Stimulated activated naive CD8-positive, alpha-beta T cell treated with anti-CD3 and anti-CD28 coated beads, Interleukin-15, amount 100 ng/mL, for 72 hours (primary cell): Measurements from ENCODE around the gene IGIP.
"Not testable (repeated sequence)": the region's sequence is repeated elsewhere in the genome, so short reads cannot be mapped to it uniquely, and the experiment has no call there.

Experiments used
- ATAC-seq: fragments of 150-1000 bp; cut with Tn5 transposase; 2 replicates; pipeline ENCODE4 v1.10.0; 2021; ENCODE audit warnings: mild to moderate bottlenecking, moderate library complexity
- DNase-seq, 2 donors: peaks; one replicate each; pipeline ENCODE4 v3.0.0; 2021 to 2022
- H3K27ac Mint-ChIP-seq, 2 donors: one replicate each; pipeline ENCODE4 v1.8.0; 2022; ENCODE audit warnings: mild to moderate bottlenecking in 2 of 2, mixed read lengths in 2 of 2, moderate library complexity in 2 of 2
- H3K27me3 Mint-ChIP-seq: one replicate; pipeline ENCODE4 v1.8.0; 2022; ENCODE audit warnings: mixed read lengths
- H3K4me1 Mint-ChIP-seq: one replicate; pipeline ENCODE4 v1.8.0; 2022; ENCODE audit warnings: mild to moderate bottlenecking, mixed read lengths
- H3K4me3 Mint-ChIP-seq, 2 donors: one replicate each; pipeline ENCODE4 v1.8.0; 2022; ENCODE audit warnings: mild to moderate bottlenecking in 2 of 2, mixed read lengths in 2 of 2, moderate library complexity in 1 of 2
- H3K9me3 Mint-ChIP-seq, 2 donors: one replicate each; pipeline ENCODE4 v1.8.0; 2022; ENCODE audit warnings: mixed read lengths in 2 of 2

The IGIP gene

GRCh38 chr5:140145818-140146522 lies 20.2 kb downstream of the IGIP start:
- no peak overlapping the region for H3K27ac Mint-ChIP-seq
- ATAC-seq = peak; percentile 81

GRCh38 chr5:140146523-140146842 lies 20.7 kb downstream of the IGIP start:
- peaks cover 37% of the 10 kb centered on the region for H3K27me3 Mint-ChIP-seq
- no peaks in the 10 kb centered on the region for H3K9me3 Mint-ChIP-seq
- no peak for ATAC-seq
- no peak overlapping the region for H3K27ac Mint-ChIP-seq
- H3K4me3 Mint-ChIP-seq = peak overlapping the region; percentile 57 to 78
- peaks cover 33% of the 10 kb centered on the region for H3K4me1 Mint-ChIP-seq
- no peak for DNase-seq

More at GRCh38 chr5:140145818-140146522, 20.2 kb downstream of the IGIP start:
- Mint-ChIP-seq H3K9me3 (no peaks in the 10 kb centered on the region), H3K4me1 (peaks cover 33% of the 10 kb centered on the region), H3K4me3 (peak overlapping the region; percentile 66 to 78), H3K27me3 (peaks cover 37% of the 10 kb centered on the region)
- peak; percentile 59 to 69 for DNase-seq

- H3K27me3 Mint-ChIP-seq = peaks cover 37% of the 10 kb centered on the region
- no peak overlapping the region for H3K27ac Mint-ChIP-seq
- H3K9me3 Mint-ChIP-seq = no peaks in the 10 kb centered on the region
- no peak for ATAC-seq
- no peak overlapping the region for H3K4me3 Mint-ChIP-seq
- no peak for DNase-seq
- peaks cover 33% of the 10 kb centered on the region for H3K4me1 Mint-ChIP-seq
These were observed 21.7 kb downstream of the IGIP start for GRCh38 chr5:140147460-140147859.

- H3K27ac Mint-ChIP-seq = no peak overlapping the region
- no peak overlapping the region for H3K4me3 Mint-ChIP-seq
- no peak for DNase-seq
- peaks cover 33% of the 10 kb centered on the region for H3K4me1 Mint-ChIP-seq
- H3K27me3 Mint-ChIP-seq = peaks cover 37% of the 10 kb centered on the region
- ATAC-seq = no peak
- no peaks in the 10 kb centered on the region for H3K9me3 Mint-ChIP-seq
These were observed 22.8 kb downstream of the IGIP start for GRCh38 chr5:140148508-140148907.

GRCh38 chr5:140150201-140150600 lies 24.5 kb downstream of the IGIP start:
- Mint-ChIP-seq H3K9me3 (no peaks in the 10 kb centered on the region), H3K27me3 (peaks cover 30% of the 10 kb centered on the region), H3K4me1 (peaks cover 18% of the 10 kb centered on the region), H3K27ac (no peak overlapping the region), H3K4me3 (no peak overlapping the region)
- DNase-seq (no peak), ATAC-seq (no peak)

- H3K4me1 Mint-ChIP-seq = peaks cover 8% of the 10 kb centered on the region
- DNase-seq = no peak
- H3K4me3 Mint-ChIP-seq = no peak overlapping the region
- no peak for ATAC-seq
- peaks cover 18% of the 10 kb centered on the region for H3K27me3 Mint-ChIP-seq
- no peaks in the 10 kb centered on the region for H3K9me3 Mint-ChIP-seq
- H3K27ac Mint-ChIP-seq = peak overlapping the region in 1 of 2 donors; percentile 4
These were observed 25.6 kb downstream of the IGIP start for GRCh38 chr5:140151144-140152021.

- no peak for DNase-seq
- H3K9me3 Mint-ChIP-seq = no peaks in the 10 kb centered on the region
- no peak for ATAC-seq
- H3K27ac Mint-ChIP-seq = peak overlapping the region in 1 of 2 donors; percentile 4
- no peak overlapping the region for H3K4me3 Mint-ChIP-seq
- peaks cover 6% of the 10 kb centered on the region for H3K4me1 Mint-ChIP-seq
- H3K27me3 Mint-ChIP-seq = peaks cover 9% of the 10 kb centered on the region
These were observed 26.6 kb downstream of the IGIP start for GRCh38 chr5:140152022-140152999.

GRCh38 chr5:140153255-140153654 lies 27.5 kb downstream of the IGIP start:
- Mint-ChIP-seq H3K27ac (peak overlapping the region in 1 of 2 donors; percentile 46), H3K4me3 (no peak overlapping the region), H3K27me3 (no peaks in the 10 kb centered on the region), H3K4me1 (peaks cover 7% of the 10 kb centered on the region), H3K9me3 (no peaks in the 10 kb centered on the region)
- no peak for ATAC-seq
- no peak for DNase-seq

GRCh38 chr5:140153905-140154304 lies 28.2 kb downstream of the IGIP start:
- Mint-ChIP-seq H3K9me3 (no peaks in the 10 kb centered on the region), H3K4me1 (peaks cover 7% of the 10 kb centered on the region), H3K27ac (no peak overlapping the region), H3K27me3 (no peaks in the 10 kb centered on the region), H3K4me3 (no peak overlapping the region)
- DNase-seq (no peak), ATAC-seq (no peak)

GRCh38 chr5:140154710-140155381 lies 29.1 kb downstream of the IGIP start:
- H3K4me3 Mint-ChIP-seq, H3K27me3 Mint-ChIP-seq, DNase-seq, H3K9me3 Mint-ChIP-seq, H3K27ac Mint-ChIP-seq, H3K4me1 Mint-ChIP-seq, ATAC-seq: not testable (repeated sequence)

GRCh38 chr5:140157032-140157781 lies 31.5 kb downstream of the IGIP start:
- Mint-ChIP-seq H3K9me3 (no peaks in the 10 kb centered on the region), H3K4me3 (peak overlapping the region; percentile 71 to 76), H3K4me1 (peaks cover 7% of the 10 kb centered on the region), H3K27ac (peak overlapping the region; percentile 75 to 87), H3K27me3 (no peaks in the 10 kb centered on the region)
- ATAC-seq (peak; percentile 98), DNase-seq (peak; percentile 86 to 88)

- H3K27ac Mint-ChIP-seq = no peak overlapping the region
- H3K27me3 Mint-ChIP-seq = no peaks in the 10 kb centered on the region
- no peaks in the 10 kb centered on the region for H3K9me3 Mint-ChIP-seq
- no peak overlapping the region for H3K4me3 Mint-ChIP-seq
- DNase-seq = no peak
- H3K4me1 Mint-ChIP-seq = peaks cover 7% of the 10 kb centered on the region
- no peak for ATAC-seq
These were observed 33.5 kb downstream of the IGIP start for GRCh38 chr5:140159014-140159927.

- no peak overlapping the region for H3K4me3 Mint-ChIP-seq
- no peak for DNase-seq
These were observed 36.5 kb downstream of the IGIP start for GRCh38 chr5:140162275-140162674.

More at GRCh38 chr5:140162275-140162674, 36.5 kb downstream of the IGIP start:
- H3K27me3 Mint-ChIP-seq = no peaks in the 10 kb centered on the region
- H3K27ac Mint-ChIP-seq = no peak overlapping the region
- no peak for ATAC-seq
- H3K9me3 Mint-ChIP-seq = no peaks in the 10 kb centered on the region
- peaks cover 2% of the 10 kb centered on the region for H3K4me1 Mint-ChIP-seq
